GM19395 (cell line): ENCODE measurements around the gene KCP.
A peak's percentile ranks its signal among the peaks of the same experiment; 100 is the strongest.

Source experiments
- ATAC-seq: cut with Tn5 transposase; IDR thresholded peaks from one replicate; pipeline ENCODE4 v1.9.1; 2021; ENCODE audit warnings: mild to moderate bottlenecking, moderate library complexity; ENCODE audit not compliant: unreplicated experiment

KCP gene

GRCh38 chr7:128888756-128889095 is 21.8 kb downstream of the KCP start:
- no peak for ATAC-seq

DNA sequence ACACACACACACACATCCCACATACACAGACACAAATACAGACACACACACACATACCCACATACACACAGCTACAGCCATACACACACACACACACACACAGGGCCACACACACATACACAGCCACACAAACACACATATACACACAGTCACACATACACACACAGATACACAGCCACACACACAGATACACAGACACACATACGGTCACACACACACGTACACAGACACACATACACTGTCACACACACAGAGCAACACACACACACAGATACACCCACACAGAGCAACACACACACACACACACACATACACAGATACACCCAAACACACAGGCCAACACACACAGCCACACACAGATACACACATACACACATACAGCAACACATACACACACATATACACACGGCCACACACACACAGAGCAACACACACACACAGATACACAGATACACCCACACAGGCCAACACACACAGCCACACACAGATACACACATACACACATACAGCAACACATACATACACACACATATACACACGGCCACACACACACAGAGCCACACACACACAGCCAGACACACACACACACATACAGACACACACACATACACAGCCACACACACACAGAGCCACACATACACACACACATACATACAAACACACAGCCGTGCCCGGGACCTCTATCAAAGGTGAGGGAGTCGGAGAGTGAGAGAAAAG is 22.3 kb downstream of the KCP start:
- ATAC-seq: no peak

DNA sequence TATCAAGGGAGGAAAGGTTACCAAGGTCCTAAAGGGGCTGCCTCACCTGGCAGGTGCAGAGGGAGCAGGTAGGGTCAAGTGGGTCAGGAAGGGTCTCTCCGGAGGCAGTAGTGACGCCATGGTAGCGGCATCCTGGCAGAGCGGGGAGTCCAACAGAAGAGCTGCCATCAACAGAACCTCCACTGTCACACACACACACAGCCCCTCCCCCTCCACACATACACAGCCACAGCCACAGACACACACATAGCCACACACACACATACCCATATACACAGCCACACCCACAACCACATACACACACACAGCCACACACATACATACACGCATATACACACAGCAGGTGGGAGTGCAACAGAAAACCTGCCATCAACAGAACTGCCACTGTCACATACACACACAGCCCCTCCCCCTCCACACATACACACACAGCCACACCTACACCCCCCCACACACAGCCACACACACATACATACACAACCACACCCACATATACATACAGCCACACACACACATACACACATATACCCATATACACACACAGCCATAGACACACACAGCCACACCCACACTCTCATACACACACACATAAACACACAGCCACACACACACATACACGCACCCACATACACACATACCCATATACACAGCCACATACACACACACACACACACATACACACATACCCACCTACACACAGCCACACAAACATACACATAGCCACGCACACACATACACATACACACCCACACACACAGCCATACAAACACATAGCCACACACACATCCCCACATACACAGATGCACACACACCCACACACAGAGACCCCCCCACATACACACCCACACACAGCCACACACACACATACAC is 23.1 kb downstream of the KCP start:
- no peak for ATAC-seq

DNA sequence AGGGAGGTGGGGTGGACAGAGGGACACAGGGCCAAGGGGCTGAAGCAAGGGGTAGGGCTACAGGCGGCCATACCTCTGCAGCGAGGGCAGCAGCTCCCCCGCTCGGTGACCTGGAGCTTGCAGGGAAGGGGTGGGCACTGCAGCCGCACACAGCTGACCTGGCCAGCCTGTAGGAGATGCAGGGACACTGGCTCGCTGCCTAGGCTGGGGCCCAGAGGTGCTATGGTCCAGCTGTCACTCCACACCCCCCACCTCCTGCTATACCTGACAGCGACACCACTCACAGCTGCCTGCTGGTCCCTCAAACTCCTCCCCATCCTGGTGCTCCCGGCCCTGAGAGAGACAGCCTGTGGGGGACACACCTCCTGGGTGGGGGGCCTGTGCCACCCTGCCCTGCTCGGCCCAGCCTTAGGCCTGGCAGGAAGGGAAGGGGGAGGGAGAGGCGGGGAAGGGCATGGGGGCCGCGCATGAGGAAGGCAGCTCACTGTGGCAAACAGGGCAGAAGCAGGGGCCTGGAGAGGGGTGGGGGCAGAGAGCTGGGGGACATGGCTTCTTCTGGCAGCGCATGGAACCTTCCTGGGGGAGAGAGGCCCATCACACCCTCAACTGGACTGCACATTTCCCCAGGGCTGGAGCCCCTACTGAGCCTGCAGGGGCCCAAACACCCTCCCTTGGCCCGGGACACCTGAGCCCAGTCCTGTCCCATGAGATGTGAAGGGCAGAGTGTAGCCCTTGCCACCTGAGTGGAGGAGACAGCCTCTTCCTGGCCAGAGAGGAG is 23.9 kb downstream of the KCP start:
- ATAC-seq: no peak

DNA sequence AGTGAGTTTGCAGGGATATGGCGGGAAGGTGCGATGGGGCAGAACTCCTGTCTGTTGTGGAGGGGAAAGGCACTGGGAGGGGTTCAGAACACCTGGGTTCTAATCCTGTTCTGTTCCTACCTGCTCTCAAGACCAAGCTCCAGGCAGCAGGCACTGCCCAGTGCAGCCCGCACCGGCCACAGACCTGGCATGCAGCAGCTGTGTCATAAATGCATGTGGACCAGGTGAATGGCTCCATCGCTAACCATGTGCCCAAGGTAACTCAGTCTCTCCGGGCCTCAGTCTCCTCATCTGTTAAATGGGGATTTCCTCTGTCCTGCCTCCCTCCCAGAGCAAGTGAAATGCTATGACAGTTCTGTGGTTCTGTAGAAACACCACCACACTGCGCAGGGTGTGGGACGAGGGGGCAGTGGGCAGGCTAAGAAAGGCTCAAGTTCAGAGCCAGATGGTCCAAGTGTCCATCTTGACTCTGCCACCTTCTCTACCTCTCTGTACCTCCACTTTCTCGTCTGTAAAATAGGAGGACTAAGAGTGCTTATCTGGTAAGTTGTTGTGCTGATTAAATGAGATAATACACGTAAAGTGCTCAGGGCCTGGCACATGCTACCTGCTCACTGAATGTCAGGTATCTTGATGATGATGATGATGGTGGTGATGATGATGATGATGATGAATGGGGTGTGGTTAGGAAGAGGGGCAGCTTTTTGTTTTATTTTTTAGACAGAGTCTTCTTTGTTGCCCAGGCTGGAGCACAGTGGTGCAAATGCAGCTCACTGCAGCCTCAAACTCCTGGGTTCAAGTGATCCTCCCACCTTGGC is 24.9 kb downstream of the KCP start:
- ATAC-seq: no peak

DNA sequence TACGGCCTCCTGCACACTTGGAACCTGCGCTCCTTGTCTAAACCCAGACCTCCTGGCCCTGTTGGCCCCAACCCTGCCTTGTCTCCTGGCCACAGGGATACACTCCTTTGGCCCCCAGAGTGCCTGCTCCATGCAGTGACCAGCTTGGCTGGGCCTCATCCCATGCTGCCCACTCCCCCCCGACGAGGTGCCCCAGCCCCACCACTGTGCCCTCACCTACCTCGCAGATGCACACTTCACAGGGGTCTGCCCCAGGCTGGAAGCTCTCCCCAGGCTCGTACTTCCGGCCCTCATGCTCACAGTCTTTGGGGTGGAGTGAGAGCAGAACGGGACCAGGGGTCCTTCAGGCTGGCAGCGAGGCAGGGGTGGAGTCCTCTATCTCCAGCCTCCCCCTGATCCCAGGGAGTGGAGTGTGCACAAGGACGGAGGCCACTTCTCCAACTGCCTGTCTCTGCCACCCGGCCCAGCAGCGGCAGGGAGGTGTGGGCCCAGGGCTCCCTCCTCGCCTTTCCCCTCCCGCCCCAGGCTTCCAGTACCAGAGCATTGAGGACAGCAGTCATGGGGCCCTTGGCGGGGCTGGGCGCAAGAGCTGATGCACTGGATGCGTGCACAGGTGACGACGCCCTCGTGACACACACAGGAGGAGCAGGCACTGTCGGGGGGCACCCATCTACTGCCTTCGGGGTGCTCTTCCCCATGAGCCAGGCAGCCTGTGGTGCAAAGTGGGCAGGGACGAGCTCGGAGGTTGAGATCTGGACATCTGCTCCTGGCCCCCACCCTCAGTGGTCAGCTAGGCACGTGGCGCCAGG is 25.7 kb downstream of the KCP start:
- no peak for ATAC-seq

DNA sequence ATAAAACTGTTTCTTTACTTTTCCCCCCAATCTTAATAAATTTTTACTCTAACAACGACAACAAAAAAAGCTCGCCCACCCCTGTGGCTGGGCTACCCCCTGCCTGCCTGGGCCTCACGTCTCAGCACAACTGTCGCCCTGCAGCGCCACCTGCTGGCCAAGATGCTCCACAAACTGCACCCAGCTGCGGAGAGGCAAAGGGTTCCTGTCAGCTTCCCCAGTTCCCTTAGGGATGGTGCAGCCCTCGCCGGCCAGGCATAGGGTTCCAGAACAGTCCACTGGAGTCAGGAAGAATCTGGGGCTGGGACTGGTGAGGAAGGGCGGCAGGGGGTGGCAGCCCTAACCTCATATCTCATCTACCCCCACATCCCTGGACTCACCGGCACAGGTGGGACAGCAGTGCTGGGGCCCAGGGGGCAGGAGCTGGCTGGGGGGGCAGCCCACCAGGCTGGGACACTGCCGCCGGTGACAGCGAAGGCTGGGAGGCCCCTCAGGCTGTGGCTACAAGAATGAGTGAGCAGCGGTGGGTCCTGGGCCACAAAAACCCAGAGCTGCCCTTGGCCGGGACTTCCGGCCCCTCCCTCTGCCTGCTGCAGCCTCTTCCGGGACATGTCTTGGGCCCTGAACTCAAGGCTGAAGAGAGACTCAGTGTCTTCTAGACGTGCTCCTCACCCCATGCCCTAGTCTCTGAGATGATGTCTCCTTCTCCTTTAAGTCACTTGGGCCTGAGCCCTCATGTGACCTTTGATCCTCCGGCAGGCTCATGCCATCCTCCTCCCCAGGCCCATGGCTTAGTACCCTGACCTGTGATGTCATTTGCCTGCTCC is 26.7 kb downstream of the KCP start:
- ATAC-seq: peak; percentile 76

DNA sequence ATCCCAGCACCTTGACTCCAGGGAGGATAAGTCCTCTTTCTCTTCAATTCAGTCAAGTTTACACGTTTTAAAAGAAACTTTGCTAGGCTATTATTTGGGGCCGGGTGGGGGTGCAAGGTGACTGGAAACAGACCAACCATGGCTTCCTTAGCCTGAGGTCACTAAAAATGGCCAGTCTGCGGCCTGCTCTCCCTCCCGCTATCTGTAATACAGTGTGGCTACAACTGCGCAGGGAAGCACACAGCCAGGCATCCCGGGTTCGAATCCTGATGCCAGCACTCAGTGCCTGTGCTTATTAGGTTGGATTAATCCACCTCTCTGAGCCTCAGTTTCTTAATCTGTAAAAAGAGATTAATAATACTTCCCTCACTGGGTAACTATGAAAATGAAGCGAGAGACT is 28.4 kb downstream of the KCP start:
- no peak for ATAC-seq

GRCh38 chr7:128881458-128882125 is 28.9 kb downstream of the KCP start:
- ATAC-seq: no peak

GRCh38 chr7:128880791-128881457 is 29.6 kb downstream of the KCP start:
- ATAC-seq: no peak

DNA sequence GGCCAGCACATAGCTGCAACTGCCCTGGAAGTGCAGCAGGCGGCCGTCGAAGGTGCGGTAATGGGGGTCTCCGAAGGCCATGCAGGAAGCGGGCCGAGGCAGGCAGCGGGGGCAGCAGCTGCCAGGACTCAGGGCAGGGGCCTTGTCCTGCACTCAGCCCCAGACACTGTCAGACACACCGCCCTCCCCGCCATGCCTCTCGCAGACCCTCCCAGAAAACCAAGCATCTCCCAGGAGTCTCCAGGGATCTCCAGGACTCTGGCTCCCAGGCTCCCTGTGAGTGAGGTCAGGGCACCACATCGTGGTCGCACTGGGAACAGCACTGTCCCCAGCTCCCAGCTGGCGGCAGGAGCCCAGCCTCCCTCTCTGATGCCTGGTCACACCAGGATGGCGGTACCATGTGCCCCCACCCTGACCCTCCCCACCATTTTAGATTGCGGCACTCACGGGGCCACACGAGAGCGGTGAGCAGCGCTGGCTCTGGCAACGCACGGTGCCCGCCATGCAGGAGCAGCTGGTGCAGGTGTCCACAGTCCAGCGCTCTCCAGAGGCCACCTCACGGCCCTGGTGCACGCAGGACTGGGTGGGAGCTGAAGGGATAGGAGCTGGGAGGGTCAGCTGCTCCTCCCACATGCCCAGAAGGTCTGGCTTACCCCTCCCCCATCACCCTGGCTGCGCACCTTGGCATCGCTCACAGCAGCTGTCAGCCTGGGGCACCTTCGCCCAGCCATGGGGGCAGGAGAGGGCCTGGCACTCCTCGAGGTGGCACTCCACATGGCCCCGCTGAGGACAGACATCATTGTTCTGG is 30.4 kb downstream of the KCP start:
- ATAC-seq: no peak

- ATAC-seq: no peak
Measured at GRCh38 chr7:128879461-128879938, 31.0 kb downstream of the KCP start.

DNA sequence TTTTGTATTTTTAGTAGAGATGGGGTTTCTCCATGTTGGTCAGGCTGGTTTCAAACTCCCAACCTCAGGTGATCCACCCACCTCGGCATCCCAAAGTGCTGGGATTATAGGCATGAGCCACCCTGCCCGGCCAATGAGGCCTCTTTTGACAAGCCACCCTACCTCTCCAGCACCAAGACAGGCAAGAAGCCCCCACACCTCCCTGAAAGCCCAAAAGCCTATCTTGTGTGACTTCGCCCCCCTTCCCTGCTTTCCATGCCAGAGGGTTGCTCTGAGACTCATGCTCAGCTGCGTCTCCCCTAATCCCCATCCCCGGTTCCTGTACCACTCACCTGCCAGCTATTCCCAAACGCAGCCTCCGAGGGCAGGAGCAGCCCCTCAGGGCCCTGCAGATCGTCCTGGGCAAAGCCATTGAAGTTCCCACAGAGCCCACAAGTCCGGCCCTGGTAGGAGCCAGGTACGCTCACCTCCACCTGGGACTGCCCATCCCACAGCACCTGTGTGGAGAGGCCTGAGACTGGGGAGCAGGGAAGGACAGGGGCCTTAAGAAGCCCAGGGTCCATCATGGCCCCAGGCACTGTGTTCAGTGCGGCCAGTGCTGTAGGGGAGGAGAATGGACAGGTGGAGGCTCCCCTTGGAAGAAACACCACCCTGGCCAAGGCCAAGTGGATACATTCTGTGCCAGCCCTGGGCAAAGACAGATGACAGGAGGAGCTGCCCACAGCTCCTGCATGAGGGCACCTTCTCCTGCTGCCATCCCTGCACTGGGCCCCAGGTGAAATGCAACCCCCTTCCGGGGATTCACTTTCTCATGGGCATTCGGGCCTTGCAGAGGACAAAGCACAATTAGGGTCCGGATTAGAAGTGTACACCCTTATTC is 32.0 kb downstream of the KCP start:
- ATAC-seq: no peak

- ATAC-seq: no peak
Measured at GRCh38 chr7:128877756-128878120, 32.8 kb downstream of the KCP start.

- ATAC-seq: no peak
Measured at GRCh38 chr7:128876978-128877755, 33.3 kb downstream of the KCP start.
